WTC11 (cell line): Measurements from ENCODE around the gene CACNA2D3. TPM values are rescaled to one million over a fixed set of nuclear protein-coding genes. Genes with fewer than 3 reads are reported as not detected.

Experiments
- ATAC-seq: fragments of 200-7000 bp; cut with Tn5 transposase; 2 replicates; pipeline ENCODE4 v1.10.0; 2021; ENCODE audit warnings: mild to moderate bottlenecking, moderate library complexity
- CTCF ChIA-PET: fragments of 300-600 bp; sonication (Branson Sonifier 250); formaldehyde crosslinking; loops from one replicate; lab custom pipeline; 2021; ENCODE audit warnings: antibody characterized with exemption; lab: Charles Lee
- POLR2A ChIA-PET: fragments of 350-600 bp; sonication (Branson Sonifier 250); formaldehyde crosslinking; loops from one replicate; lab custom pipeline; 2021; ENCODE audit warnings: antibody characterized with exemption; lab: Charles Lee
- DNase-seq: peaks from one replicate; pipeline ENCODE4 v3.0.0; 2021; ENCODE audit warnings: low spot score
- H3K27ac Mint-ChIP-seq: 2 replicates; pipeline ENCODE4 v1.8.0; 2021; ENCODE audit warnings: mixed read lengths
- H3K27me3 Mint-ChIP-seq: 2 replicates; pipeline ENCODE4 v1.8.0; 2021; ENCODE audit warnings: low read depth, mild to moderate bottlenecking, moderate library complexity, mixed read lengths
- H3K36me3 Mint-ChIP-seq: 2 replicates; pipeline ENCODE4 v1.8.0; 2021; ENCODE audit warnings: mixed read lengths
- H3K4me1 Mint-ChIP-seq: 2 replicates; pipeline ENCODE4 v1.8.0; 2022; ENCODE audit warnings: mixed read lengths
- H3K4me3 Mint-ChIP-seq: 2 replicates; pipeline ENCODE4 v1.8.0; 2021; ENCODE audit warnings: mild to moderate bottlenecking, moderate library complexity, mixed read lengths
- H3K9me3 Mint-ChIP-seq: 2 replicates; pipeline ENCODE4 v1.8.0; 2021; ENCODE audit warnings: mixed read lengths
- AR ChIP-seq: fragments of 250-450 bp; sonication (Bioruptor Pico); IDR thresholded peaks from 2 replicates; pipeline ENCODE4 v1.9.0; 2021; ENCODE audit warnings: mild to moderate bottlenecking
- ERG ChIP-seq: fragments of 250-450 bp; sonication (Bioruptor Pico); IDR thresholded peaks from 2 replicates; pipeline ENCODE4 v1.8.0; 2021; ENCODE audit warnings: mild to moderate bottlenecking
- HMGA2 ChIP-seq: fragments of 250-450 bp; sonication (Bioruptor Pico); IDR thresholded peaks from 2 replicates; pipeline ENCODE4 v1.4.0; 2021; ENCODE audit warnings: mild to moderate bottlenecking, moderate library complexity
- JUN ChIP-seq: sonication (generic); formaldehyde crosslinking; IDR thresholded peaks from 2 replicates; pipeline ENCODE4 v1.8.0; 2023; ENCODE audit warnings: mild to moderate bottlenecking, missing genetic modification reagents
- KAT7 ChIP-seq: sonication (generic); formaldehyde crosslinking; IDR thresholded peaks from 2 replicates; pipeline ENCODE4 v1.8.1; 2023; ENCODE audit warnings: missing genetic modification reagents, mild to moderate bottlenecking, borderline replicate concordance
- MYBL2 ChIP-seq: sonication (generic); formaldehyde crosslinking; IDR thresholded peaks from 2 replicates; pipeline ENCODE4 v1.8.1; 2023; ENCODE audit warnings: mild to moderate bottlenecking, moderate library complexity, missing genetic modification reagents
- NR2C2 ChIP-seq: sonication (generic); formaldehyde crosslinking; IDR thresholded peaks from 2 replicates; pipeline ENCODE4 v1.8.0; 2022; ENCODE audit warnings: mild to moderate bottlenecking, missing genetic modification reagents
- NR3C1 ChIP-seq: sonication (generic); formaldehyde crosslinking; conservative IDR thresholded peaks from 2 replicates; pipeline ENCODE4 v1.8.1; 2023; ENCODE audit warnings: low read depth, mild to moderate bottlenecking, missing genetic modification reagents
- SMAD3 ChIP-seq: sonication (generic); formaldehyde crosslinking; IDR thresholded peaks from 2 replicates; pipeline ENCODE4 v1.8.0; 2022; ENCODE audit warnings: missing genetic modification reagents, mild to moderate bottlenecking, borderline replicate concordance
- SOX15 ChIP-seq: fragments of 250-450 bp; sonication (Bioruptor Pico); IDR thresholded peaks from 2 replicates; pipeline ENCODE4 v1.9.0; 2021; ENCODE audit warnings: mild to moderate bottlenecking
- TP53 ChIP-seq: sonication (generic); formaldehyde crosslinking; IDR thresholded peaks from 2 replicates; pipeline ENCODE4 v1.8.1; 2023; ENCODE audit warnings: mild to moderate bottlenecking, missing genetic modification reagents
- USF2 ChIP-seq: sonication (generic); formaldehyde crosslinking; IDR thresholded peaks from 2 replicates; pipeline ENCODE4 v1.8.1; 2023; ENCODE audit warnings: mild to moderate bottlenecking, missing genetic modification reagents, moderate library complexity
- ZBTB43 ChIP-seq: sonication (generic); formaldehyde crosslinking; IDR thresholded peaks from 2 replicates; pipeline ENCODE4 v1.8.1; 2023; ENCODE audit warnings: mild to moderate bottlenecking, missing genetic modification reagents
- ZNF219 ChIP-seq: sonication (generic); formaldehyde crosslinking; IDR thresholded peaks from 2 replicates; pipeline ENCODE4 v1.8.0; 2023; ENCODE audit warnings: missing genetic modification reagents, mild to moderate bottlenecking, borderline replicate concordance
- ZNF396 ChIP-seq: fragments of 250-450 bp; sonication (Bioruptor Pico); IDR thresholded peaks from 2 replicates; pipeline ENCODE4 v1.8.0; 2021; ENCODE audit warnings: mild to moderate bottlenecking, moderate library complexity, borderline replicate concordance
- ZNF425 ChIP-seq: fragments of 250-450 bp; sonication (Bioruptor Pico); conservative IDR thresholded peaks from 2 replicates; pipeline ENCODE4 v1.9.0; 2021; ENCODE audit warnings: mild to moderate bottlenecking
- ZNF512 ChIP-seq: sonication (generic); formaldehyde crosslinking; IDR thresholded peaks from 2 replicates; pipeline ENCODE4 v1.8.1; 2022; ENCODE audit warnings: missing genetic modification reagents, borderline replicate concordance
- total RNA-seq: library from RNA; stranded (reverse); gene quantifications from 3 replicates; pipeline ENCODE4 v1.2.3, GENCODE V29; 2021

Gene CACNA2D3
- total RNA-seq, 1 experiment from 2014 or later = 5.0 TPM

- DNase-seq (no peak), ATAC-seq (peak; percentile 59)
- ChIA-PET POLR2A (interaction anchor here (0.6 kb wide), 1 partner anchor 32 kb away, joined by 4 read pairs; no protein-coding TSS in a partner anchor), CTCF (interaction anchor here (0.8 kb wide), 1 partner anchor 39 kb away, joined by 3 read pairs; no protein-coding TSS in a partner anchor)
- no peak for TF ChIP-seq SOX15
- no peak for TF ChIP-seq AR (CRISPR knock-in tag)
- TF ChIP-seq NR2C2 (CRISPR knock-in tag) = no peak
- TF ChIP-seq ZNF512 (CRISPR knock-in tag) = no peak
- Mint-ChIP-seq H3K9me3 (peaks cover 21% of the 10 kb centered on the region), H3K36me3 (peaks cover 11% of the 10 kb centered on the region), H3K4me3 (no peak overlapping the region), H3K27ac (no peak overlapping the region), H3K4me1 (peaks cover 17% of the 10 kb centered on the region), H3K27me3 (no peaks in the 10 kb centered on the region)
Measured at GRCh38 chr3:54791501-54792156, 669.3 kb downstream of the CACNA2D3 start.

GRCh38 chr3:54792584-54792983, 670.2 kb downstream of the CACNA2D3 start:
- DNase-seq (no peak), ATAC-seq (peak; percentile 60)
- POLR2A ChIA-PET = no interaction called here
- H3K4me3 Mint-ChIP-seq = no peak overlapping the region
- H3K4me1 Mint-ChIP-seq = peaks cover 22% of the 10 kb centered on the region
- no peaks in the 10 kb centered on the region for H3K27me3 Mint-ChIP-seq
- peak; percentile 72 for TF ChIP-seq USF2
- TF ChIP-seq HMGA2 (CRISPR knock-in tag) = no peak
- CTCF ChIA-PET = interaction anchor here (1.2 to 1.3 kb wide), 2 partner anchors 11 to 38 kb away, joined by 3 to 4 read pairs; no protein-coding TSS in a partner anchor
- H3K27ac Mint-ChIP-seq = no peak overlapping the region
- peaks cover 12% of the 10 kb centered on the region for H3K9me3 Mint-ChIP-seq
- peaks cover 6% of the 10 kb centered on the region; the same call in 1 of the 2 replicates for H3K36me3 Mint-ChIP-seq

- DNase-seq (no peak), ATAC-seq (no peak)
- POLR2A ChIA-PET = no interaction called here
- Mint-ChIP-seq H3K27me3 (no peaks in the 10 kb centered on the region), H3K4me1 (peaks cover 24% of the 10 kb centered on the region), H3K36me3 (peaks cover under 1% of the 10 kb centered on the region; the same call in 1 of the 2 replicates), H3K27ac (no peak overlapping the region), H3K4me3 (no peak overlapping the region), H3K9me3 (peaks cover 6% of the 10 kb centered on the region)
- CTCF ChIA-PET = interaction anchor here (1.2 to 1.3 kb wide), 2 partner anchors 11 to 38 kb away, joined by 3 to 4 read pairs; no protein-coding TSS in a partner anchor
- no peak for TF ChIP-seq JUN (CRISPR knock-in tag)
- TF ChIP-seq MYBL2 = no peak
- no peak for TF ChIP-seq NR3C1 (CRISPR knock-in tag)
- no peak for TF ChIP-seq ZNF425
- TF ChIP-seq ZNF396 (CRISPR knock-in tag) = no peak
- TF ChIP-seq ZNF219 (CRISPR knock-in tag) = no peak
- no peak for TF ChIP-seq ZBTB43 (CRISPR knock-in tag)
- no peak for TF ChIP-seq ERG (CRISPR knock-in tag)
- no peak for TF ChIP-seq KAT7 (CRISPR knock-in tag)
- no peak for TF ChIP-seq TP53 (CRISPR knock-in tag)
- TF ChIP-seq SMAD3 (CRISPR knock-in tag) = no peak
Measured at GRCh38 chr3:54793171-54793570, 670.8 kb downstream of the CACNA2D3 start.
